ENCODE results near the gene KLHL29.

GRCh38 chr2:23495661-23496114, 110.7 kb downstream of the KLHL29 start:
- TF ChIP-seq CTCF (IDR thresholded peaks at IDR 0.05) (no peak), POLR2A (IDR thresholded peaks at IDR 0.05) (no peak)
